GM21576 (cell line): ENCODE measurements around the gene ADAM19.

Source experiments
- ATAC-seq: cut with Tn5 transposase; IDR thresholded peaks from one replicate; pipeline ENCODE4 v1.9.1; 2021; ENCODE audit warnings: mild to moderate bottlenecking, moderate library complexity; ENCODE audit not compliant: unreplicated experiment

ADAM19 gene

DNA sequence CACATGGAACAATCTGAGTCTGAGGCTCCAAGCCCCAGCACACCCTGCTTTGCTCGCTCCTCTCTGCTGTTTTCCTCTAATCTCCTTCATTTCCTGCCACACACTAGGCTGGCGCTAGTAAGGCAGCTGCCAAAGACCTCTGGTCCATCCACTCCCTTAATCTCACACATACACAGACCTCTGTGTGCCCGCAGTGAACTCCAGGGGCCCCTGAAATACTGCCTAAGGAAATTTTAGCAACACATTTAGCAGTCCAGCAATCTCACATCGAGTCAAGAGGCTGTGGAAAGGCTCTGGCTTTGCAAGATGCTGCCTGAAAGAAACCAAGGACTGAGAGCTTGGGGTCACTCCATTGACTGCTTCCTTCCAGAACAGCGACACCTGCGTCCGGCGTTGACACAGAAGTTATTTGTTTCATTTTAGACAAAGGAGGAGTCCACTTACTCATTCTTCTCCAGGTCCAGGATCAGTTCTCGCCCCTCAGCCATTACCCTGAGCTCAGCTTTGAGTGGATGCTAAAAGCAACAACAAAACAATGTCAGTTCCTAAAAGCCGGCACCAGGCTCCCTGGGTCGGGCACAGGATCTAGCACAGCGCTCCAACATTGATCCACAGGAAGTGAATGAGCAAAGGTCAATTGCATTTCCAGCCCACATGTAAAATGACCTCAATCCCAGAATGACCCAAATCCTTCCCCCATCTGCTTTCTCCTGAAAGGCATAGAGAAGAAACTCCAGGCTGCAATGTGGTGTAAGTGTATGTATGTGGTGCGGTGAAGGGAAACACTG is 11.5 kb downstream of the ADAM19 start:
- ATAC-seq, result no peak

DNA sequence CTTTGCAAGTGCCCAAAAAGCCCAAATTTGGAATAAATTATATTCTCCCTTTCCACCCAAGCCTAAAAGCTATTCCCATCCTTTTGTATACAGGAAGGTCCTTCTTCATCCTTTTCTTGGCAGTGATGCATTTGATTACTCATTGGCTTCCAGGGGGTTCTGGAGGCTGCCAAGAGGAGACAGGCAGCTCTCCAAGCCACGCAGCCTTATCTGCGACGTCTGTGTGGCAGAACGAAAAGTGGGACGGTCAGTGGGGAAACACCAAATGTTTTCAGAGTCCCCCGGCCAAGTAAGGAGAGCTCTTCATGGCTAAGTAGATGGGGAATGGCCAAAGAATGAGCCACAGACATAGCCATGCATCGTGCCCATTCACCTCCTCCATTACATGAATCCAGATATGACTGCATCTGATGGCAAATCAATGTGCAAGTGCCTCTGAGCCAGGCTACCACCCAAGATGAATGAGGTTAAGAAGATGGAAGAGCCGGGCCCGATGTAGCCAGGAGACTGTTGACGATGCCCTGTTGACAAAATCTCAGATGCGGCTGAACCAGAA is 12.1 kb downstream of the ADAM19 start:
- ATAC-seq, result no peak

DNA sequence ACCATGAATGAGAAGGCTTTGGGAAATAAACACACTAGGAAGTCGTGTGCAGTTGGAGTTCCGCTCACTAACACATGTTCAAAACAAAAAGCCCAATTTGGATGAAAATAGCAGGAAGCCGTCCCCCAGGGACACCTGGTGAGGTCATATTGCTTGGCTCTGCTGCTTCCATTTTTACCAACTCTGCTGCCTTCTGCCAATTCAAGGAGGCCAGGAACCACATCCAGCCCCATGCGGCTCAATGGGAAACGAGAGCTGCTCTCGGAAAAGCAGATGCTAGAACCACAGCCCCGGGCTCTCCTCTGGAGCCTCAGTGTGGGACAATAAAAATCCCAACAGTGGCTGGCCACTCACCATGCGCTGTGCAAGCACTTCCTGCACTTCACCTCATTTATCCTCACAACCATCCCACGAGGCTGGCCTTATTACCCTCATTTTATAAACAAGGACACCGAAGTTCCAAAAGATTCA is 13.4 kb downstream of the ADAM19 start:
- no peak for ATAC-seq

DNA sequence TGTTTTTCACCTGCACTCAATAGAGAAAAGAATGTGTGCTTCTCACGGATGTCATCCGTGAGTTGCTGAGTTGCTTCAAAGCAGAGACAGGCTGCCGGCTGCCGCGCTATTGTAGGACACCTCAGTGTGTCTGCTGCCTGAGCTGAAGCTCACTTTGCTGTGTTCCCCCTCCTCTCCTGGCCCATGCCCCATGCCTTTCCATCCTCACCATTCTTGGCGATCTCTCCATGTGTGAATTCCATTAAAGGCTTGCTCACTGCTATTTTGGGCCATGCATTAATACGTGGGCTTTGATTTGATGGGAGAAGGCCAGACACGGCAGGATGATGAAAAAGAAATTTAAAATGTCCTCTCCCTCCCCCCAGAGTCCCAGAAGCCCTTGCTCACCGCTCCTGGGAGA is 14.5 kb downstream of the ADAM19 start:
- no peak for ATAC-seq

DNA sequence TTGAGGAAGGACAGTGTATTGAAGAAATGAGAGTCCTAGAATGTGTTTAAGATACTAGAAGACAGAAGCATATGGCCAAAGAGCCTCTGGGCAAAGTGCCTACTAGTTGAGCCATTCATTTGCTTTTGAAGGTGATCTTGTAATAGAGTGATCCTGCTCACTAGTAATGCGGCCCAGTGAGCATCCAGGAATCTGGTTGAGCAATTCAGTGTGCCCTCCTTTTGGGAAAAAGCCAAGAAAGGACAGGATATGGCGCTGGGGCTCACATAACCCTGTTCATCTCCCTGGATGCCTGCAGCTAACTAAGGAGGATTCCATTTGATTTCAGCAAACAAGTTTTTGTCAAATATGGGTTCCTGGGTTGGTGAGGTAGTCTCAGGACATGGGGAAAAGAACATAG is 16.3 kb downstream of the ADAM19 start:
- no peak for ATAC-seq

DNA sequence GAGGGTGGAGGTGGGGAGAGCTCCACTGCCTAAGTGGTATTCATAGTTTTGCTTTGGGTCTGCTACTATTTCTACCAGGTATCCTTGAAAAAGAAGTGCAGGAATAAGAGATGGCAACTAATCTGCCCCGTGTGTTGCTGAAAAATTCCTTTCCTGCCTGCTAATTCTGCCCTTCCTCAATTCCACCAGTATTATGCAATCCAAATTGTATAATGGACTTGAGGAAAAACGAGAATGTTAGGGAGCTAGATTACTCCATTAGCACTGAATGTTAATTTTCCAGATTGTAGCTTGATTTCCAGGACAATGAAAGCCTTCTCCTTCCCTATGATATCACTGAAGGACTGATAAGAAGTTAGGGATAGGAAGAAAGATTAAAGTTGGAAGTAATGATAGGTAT is 16.9 kb downstream of the ADAM19 start:
- ATAC-seq, result no peak

DNA sequence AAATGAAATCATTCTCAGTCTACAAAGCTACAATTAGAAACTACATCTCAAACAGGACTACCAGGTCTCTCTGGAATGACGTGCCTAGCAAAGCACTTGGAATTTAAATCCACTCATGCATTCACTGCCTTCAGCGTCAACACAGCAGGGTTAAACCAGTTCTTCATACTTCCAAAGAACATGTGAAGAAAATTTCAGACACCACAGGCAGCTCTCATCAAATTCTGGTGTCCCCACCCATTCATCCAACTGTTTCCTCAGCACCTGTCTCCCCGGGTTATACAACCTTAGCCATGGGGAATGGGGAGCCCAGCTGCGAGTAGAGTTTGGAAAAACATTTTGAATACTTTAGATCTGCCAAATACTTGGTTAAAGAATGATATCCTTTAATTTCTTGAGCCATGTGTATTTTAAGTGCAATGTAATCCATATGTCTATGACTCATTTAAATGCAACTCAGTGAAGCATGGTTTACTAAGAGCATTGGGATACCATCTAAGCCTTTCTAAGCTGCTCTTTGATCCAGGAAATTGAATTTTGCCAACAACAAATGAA is 17.5 kb downstream of the ADAM19 start:
- no peak for ATAC-seq

DNA sequence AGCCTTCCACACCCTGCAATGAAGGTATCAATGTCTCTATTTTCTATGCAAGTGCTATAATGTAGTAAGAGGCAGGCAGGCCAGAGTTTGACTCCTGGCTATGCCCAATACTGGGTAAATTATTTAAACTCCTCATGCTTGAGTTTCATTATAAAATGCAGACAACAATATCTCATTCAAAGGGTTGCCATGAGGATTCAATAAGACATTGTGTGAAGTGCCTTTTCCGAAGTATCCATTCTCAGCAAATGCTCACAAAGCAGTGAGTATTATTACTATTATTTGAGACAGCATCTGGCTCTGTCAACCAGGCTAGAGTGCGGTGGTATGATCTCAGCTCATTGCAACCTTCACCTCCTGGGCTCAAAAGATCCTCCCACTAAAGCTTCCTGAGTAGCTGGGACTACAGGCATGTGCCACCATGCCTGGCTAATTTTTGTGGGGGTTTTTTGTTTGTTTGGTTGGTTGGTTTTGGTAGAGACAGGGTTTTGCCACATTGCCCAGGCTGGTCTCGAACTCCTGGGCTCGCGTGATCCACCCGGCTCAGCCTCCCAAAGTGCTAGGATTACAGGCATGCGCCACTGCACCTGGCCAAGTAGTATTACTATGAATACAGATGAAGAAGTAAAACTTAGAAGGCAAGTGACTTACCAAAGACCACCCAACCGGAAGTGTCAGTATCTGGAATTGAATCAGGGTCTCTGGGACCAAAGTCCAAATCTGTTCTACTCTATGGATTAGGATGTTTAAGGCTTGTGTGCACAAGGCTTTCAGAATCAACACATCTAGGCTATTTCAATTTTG is 18.8 kb downstream of the ADAM19 start:
- ATAC-seq, result no peak

DNA sequence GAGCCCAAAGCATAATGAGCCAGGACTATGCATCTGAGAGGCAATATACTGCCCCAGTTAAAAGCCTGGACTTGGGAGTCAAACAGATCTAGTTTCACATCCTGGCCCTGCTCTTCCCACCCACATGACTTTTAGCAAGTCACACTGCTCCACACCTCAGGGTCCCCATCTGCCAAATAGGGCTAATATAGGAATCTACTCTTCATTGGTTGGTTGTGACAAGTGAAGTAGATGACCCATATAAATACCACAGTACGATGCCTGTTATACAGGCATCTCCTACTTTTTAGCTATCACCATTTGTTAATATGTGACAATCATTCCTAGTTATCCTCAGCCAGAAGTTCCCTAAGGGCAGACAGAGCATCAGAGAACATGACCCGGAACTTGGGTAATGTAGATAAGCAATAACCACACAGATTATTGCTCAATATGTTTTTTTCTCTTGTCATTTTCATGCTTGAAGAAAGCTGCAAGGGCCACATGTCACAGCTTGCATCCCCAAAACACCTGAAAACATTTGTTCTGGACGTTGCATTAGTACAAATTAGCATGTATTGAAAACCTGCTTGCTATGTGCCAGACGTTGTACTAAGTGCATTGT is 20.4 kb downstream of the ADAM19 start:
- ATAC-seq, result no peak

DNA sequence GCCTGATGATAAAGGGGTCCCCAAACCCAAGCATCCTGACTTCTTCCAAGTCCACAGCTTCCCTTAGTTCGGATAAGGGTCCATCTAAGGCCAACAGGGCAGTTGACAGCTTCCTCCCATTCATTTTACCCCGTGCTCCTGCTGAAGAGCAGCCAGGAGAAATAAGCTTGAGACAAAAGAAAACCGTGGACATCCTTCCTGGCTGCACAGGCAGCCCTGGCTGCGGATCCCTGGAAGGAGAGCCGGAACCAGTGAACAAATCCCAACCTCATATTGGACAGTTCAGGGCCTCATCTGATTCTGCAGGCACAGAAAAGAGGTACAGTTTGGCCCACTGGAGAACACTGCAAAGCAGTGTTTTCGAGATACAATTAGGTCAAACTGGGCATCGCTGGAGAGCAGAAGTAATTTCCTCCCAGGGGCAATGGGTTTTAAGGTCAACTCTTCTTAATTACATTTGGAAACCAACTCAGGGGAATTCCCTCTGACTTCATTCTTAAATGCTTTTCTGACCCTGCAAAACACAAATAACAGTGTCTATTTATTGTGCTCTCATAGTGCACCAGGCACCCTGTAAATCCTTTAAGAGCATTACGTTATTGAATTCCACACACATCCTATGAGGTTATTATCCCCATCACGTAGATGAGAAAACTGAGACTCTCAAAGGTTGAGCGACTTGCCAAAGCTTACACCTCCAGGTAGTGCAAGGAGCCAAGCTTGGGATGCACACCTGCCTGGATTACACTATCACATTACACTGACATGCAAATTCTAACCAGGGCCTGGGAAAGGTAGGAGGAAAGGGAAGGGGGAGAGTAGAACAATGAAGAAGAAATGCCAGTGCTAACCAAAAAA is 21.2 kb downstream of the ADAM19 start:
- ATAC-seq, result no peak

DNA sequence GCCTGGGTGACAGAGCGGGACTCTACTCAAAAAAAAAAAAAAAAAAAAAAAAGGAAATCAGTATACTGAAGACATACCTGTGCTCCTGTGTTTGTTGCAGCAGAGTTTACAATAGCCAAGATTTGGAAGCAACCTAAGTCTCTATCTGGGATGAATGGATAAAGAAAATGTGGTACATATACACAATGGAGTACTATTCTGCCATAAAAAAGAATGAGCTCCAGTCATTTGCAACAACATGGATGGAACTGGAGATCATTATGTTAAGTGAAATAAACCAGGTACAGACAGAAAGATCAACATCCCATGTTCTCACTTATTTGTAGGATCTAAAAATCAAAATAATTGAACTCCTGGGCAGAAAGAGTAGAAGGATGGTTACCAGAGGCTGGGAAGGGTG is 22.9 kb downstream of the ADAM19 start:
- ATAC-seq, result no peak

DNA sequence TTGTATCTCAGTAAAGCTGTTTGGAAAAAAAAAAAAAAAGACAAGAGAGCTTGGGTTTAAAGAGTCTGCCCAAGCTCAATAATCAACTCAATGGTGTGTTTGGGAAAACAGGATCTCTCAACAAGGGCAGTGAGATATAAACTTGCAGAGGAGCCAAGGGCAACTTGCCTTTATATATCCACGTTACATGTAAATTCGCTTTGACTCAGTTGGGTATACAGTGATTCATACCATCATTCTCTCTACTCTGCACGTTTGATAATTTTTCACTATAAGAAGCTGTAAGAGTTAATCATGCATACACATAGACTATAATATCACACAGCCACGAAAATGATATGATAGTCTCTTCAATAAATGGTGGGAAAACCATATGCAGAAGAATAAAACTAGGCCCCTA is 24.9 kb downstream of the ADAM19 start:
- ATAC-seq, result no peak

DNA sequence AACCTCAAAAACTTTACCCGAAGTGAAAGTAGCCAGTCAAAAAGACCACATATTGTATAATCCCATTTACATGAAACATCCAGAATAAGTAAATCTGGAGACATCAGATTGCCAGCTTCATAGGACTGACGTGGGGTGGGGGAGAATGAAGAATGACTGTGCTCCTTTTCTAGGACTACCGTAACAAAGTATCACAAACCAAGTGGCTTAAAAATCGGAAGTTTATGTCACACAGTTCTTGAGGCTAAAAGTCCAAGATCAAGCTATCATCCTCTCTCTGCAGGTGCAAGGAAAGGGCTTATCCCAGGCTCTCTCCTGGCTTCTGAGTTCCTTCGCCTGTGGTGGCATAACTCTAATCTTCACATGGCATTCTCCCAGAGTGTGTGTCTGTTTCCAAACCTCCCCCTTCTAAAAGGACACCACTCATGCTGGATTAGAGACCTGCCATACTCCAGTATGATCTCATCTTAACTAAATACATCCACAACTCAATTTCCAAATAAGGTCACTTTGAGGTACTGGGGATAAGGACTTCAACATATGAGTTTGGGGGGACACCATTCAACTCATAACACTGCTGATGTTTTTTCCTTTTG is 25.5 kb downstream of the ADAM19 start:
- no peak for ATAC-seq

DNA sequence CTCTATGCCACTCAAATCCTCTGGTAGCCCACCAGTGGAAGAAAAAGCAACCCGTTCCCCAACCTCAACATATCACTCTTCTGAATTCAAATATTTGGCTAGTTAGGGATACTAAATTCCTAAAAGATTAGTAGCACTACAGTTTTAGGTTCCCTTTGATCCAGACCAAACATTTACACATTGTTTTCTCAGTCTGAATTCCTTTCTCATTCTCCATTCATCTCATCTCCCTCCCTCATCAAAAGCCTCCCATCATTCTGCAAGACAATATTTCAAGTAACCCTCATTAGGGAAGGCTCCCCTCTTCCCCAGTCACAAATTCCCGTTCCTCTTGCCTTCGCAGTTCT is 26.3 kb downstream of the ADAM19 start:
- ATAC-seq, result no peak

DNA sequence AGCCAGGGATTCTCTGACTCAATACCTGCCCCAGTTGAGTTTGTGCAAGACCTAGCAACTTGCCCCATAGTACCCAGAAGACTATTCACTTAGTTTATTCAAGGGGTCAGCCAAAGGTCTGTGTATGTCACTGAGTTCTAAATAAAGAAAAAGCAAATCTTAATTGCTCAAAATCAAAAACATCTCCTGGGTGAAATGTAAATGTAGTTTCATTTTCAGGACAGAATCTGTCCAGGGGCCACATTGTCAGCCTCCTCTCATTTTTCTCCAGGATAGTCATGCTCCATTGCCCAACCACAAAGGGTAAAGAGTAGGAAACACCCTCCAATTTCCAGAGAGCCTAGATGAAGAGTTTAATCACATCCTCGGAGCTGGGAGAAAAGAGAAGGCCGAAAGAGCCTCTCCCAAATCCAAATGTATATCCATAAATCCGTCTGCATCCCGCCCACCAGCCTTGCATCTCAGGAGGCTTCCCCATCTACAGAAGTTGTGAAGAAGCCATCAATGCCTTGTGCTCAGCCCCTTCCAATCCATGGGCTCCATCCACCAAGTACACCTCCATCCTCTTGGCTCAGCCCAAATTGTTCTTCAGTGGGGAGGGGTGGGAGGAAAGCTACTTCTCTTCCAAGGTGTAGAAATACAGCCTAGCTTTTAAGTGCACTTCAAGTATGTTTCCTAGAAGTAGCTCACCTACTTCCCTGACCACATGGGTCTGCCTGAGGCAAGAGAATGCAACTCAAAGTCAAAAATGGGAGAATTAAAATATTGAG is 26.9 kb downstream of the ADAM19 start:
- ATAC-seq, result no peak

DNA sequence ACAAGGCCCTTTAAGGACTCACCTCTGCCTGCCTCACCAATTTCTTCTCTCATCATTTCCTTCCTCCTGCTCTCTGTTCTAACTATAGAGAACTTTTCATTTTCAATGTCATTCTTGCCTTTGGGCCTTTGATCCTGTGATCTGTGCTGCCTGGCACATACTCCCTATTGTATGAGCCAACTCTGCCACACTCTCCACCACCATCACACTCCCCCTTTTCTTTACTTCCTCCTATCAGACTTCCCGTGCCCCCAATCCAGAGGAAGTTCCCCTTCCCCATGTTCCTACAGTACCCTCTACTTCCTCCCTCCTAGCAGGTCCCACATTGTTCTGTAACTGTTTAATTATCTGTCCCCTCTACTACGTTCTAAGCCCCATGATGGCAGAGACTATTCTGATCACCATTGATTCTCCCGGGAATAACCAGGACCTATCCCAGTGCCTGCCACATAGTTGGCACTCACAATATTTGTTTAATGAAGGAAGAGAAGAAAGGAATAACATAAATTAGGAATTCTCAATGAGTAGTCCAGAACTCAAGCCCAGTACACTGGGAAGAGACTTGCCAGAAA is 27.5 kb downstream of the ADAM19 start:
- no peak for ATAC-seq

DNA sequence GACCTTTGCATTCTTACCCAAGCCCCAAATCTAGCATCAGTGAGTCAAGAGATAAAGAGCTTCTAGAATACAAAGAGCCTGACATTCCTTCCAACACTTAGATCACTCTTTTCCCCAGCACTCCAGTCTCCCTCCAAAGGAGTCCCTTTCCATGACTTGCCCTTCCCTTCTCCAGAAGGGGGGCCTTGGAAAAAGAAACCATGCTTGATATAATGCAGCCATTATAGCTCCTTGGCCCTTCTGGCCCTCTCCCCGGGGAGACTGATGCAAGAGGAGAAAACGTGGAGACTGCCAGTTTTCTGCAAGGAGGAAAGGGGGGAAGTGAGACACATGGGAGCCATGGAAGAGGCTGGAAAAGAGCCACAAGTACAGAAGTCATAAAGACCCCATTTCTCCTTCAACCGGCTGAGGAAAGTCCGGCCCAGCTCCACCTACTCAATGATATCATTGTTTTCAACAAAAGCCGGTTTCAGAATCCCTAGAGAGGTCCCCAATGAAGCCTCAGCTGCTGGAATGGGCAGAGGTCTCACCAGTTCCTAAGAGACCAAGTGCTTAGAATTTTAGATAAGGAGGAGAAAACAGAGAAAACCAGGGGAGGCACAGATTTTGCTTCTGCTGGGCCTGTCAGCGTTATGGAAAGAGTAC is 29.0 kb downstream of the ADAM19 start:
- ATAC-seq, result no peak

DNA sequence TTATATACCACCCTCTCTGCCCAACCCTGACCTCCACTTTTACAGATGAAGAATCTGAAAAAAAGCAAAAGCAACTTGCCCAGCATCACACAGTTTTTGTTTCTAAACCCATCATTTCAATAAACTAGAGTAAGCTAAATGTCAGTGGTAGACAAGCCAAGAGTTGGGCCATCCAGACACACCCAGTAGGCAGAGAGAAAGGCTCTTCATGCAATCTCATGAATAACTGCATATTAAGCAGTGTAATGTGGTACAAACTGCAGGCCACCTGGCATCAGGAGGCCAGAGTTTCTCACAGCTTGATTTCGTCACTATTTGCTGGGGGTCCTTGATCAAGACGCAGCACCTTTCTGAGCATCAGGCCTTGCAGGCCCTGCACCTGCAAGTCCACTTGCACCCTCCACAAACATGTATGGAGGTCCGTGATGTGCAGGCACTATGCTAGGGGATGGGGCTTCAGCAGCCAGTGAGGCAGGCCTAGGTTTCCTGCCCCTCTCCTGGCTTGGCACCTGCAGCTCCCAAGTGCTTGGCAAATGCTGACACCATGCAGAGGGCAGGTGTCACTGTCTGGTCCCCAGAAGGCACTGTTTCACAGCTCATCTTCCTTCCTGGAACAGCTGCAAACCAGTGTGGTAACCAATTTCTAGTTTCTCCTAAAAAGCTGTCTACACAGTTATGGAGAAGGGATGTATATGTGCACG is 29.8 kb downstream of the ADAM19 start:
- ATAC-seq, result no peak
